HUES48 (cell line): Measurements from ENCODE around the gene FUT8.
"Not testable (repeated sequence)": the region's sequence is repeated elsewhere in the genome, so short reads cannot be mapped to it uniquely, and the experiment has no call there.

ENCODE experiments used
- H3K27ac ChIP-seq: one replicate; pipeline ENCODE4 v1.7.0; 2013; ENCODE audit warnings: low read depth, low read length, inconsistent platforms
- H3K27me3 ChIP-seq: 2 replicates; pipeline ENCODE4 v1.6.1; 2013; ENCODE audit warnings: mild to moderate bottlenecking, low read length; ENCODE audit not compliant: control insufficient read depth, insufficient read depth
- H3K36me3 ChIP-seq: 2 replicates; pipeline ENCODE4 v1.6.1; 2013; ENCODE audit warnings: low read length; ENCODE audit not compliant: control insufficient read depth, insufficient read depth
- H3K4me1 ChIP-seq: 2 replicates; pipeline ENCODE4 v1.6.1; 2013; ENCODE audit warnings: mild to moderate bottlenecking, low read length; ENCODE audit not compliant: control insufficient read depth, insufficient read depth
- H3K4me3 ChIP-seq: 2 replicates; pipeline ENCODE4 v1.5.1; 2013; ENCODE audit warnings: mild to moderate bottlenecking, low read depth, low read length
- H3K9ac ChIP-seq: 2 replicates; pipeline ENCODE4 v1.6.1; 2013; ENCODE audit warnings: mild to moderate bottlenecking, low read depth, low read length, moderate library complexity
- H3K9me3 ChIP-seq: 2 replicates; pipeline ENCODE4 v1.6.1; 2013; ENCODE audit warnings: low read length; ENCODE audit not compliant: control insufficient read depth, insufficient read depth

FUT8 gene

GRCh38 chr14:65453807-65454480 lies 41.4 kb downstream of the FUT8 start:
- Histone ChIP-seq H3K36me3 (0 out of 2 replicates have a peak, but pooled peaks cover 3% of the 10 kb centered on the region), H3K9ac (no peak overlapping the region), H3K27ac (no peak overlapping the region), H3K9me3 (0 out of 2 replicates have a peak, but pooled peaks cover 4% of the 10 kb centered on the region), H3K27me3 (no peaks in the 10 kb centered on the region), H3K4me1 (peaks cover 4% of the 10 kb centered on the region; the same call in 1 of the 2 replicates), H3K4me3 (no peak overlapping the region)

DNA sequence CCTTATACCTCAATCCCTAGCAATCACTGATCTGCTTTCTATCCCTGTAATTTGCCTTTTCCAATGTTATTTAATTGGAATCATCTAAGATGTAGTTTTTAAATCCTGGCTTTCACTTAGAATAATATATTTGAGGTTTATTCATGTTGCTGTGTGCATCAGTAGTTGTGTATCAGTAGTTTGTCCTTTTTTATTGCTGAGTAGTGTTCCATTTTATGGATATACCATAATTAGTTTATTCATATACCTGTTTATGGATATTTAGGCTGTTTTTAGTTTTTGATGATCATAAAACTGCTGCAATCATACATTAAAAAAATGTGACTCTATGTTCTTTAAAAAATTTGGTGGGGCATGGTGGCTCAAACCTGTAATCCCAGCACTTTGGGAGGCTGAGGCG lies 43.7 kb downstream of the FUT8 start:
- Histone ChIP-seq H3K27me3 (no peaks in the 10 kb centered on the region), H3K9me3 (0 out of 2 replicates have a peak, but pooled peaks cover 4% of the 10 kb centered on the region), H3K4me3 (no peak overlapping the region), H3K27ac (no peak overlapping the region), H3K4me1 (no peaks in the 10 kb centered on the region), H3K9ac (no peak overlapping the region), H3K36me3 (0 out of 2 replicates have a peak, but pooled peaks cover 3% of the 10 kb centered on the region)

DNA sequence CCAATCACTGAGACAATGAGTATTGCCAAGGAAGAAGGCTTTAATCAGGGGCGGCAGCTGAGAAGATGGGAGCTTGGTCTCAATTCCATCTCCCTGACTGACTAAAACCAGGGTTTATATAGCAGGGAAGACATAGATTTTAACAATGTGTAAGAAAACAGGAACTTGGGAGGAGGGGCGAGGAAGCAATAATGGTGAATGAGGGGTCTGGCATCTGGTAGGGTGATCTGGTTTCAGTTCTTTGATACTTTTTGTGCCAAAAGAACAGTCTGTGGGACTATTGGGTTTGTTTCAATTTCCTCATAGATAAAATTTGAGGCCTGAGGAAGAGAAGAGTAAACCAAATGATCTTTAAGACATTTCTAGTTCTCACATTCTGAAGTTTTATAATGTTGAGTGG lies 49.2 kb downstream of the FUT8 start:
- no peaks in the 10 kb centered on the region for H3K27me3 ChIP-seq
- no peak overlapping the region for H3K4me3 ChIP-seq
- no peak overlapping the region for H3K9ac ChIP-seq
- no peaks in the 10 kb centered on the region for H3K4me1 ChIP-seq
- no peak overlapping the region for H3K27ac ChIP-seq
- H3K9me3 ChIP-seq = no peaks in the 10 kb centered on the region
- no peaks in the 10 kb centered on the region for H3K36me3 ChIP-seq

- Histone ChIP-seq H3K27me3 (no peaks in the 10 kb centered on the region), H3K27ac (no peak overlapping the region), H3K36me3 (no peaks in the 10 kb centered on the region), H3K9ac (no peak overlapping the region), H3K4me3 (no peak overlapping the region), H3K4me1 (no peaks in the 10 kb centered on the region), H3K9me3 (no peaks in the 10 kb centered on the region)
Measured at GRCh38 chr14:65462411-65462810, 49.9 kb downstream of the FUT8 start.

DNA sequence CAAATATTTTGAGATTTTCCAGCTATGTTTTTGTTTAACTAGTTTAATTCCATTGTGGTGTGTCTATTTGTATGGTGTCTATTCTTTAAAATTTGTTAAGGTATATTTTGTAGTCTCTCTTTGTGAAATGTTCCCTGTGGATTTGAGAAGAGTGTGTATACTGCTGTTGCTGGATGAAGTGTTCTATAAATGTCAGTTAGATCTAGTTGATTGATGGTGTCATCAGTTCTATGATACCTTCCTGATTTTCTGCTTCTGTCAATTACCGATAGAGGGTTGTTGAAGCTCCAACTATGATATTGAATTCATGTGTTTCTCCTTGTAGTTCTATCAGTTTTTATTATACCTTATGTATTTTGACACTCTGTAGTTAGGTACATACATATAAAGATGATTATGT lies 53.1 kb downstream of the FUT8 start:
- Histone ChIP-seq H3K9me3 (no peaks in the 10 kb centered on the region), H3K27ac (no peak overlapping the region), H3K9ac (no peak overlapping the region), H3K4me3 (no peak overlapping the region), H3K4me1 (peaks cover 26% of the 10 kb centered on the region), H3K36me3 (no peaks in the 10 kb centered on the region), H3K27me3 (no peaks in the 10 kb centered on the region)

- H3K4me1 ChIP-seq = peaks cover 45% of the 10 kb centered on the region
- H3K27ac ChIP-seq, H3K36me3 ChIP-seq: not testable (repeated sequence)
Measured at GRCh38 chr14:65467926-65468325, 55.4 kb downstream of the FUT8 start.

GRCh38 chr14:65469903-65470302 lies 57.4 kb downstream of the FUT8 start:
- Histone ChIP-seq H3K27me3 (no peaks in the 10 kb centered on the region), H3K4me3 (no peak overlapping the region), H3K4me1 (peaks cover 45% of the 10 kb centered on the region), H3K9me3 (no peaks in the 10 kb centered on the region), H3K9ac (no peak overlapping the region), H3K36me3 (no peaks in the 10 kb centered on the region), H3K27ac (no peak overlapping the region)

More at GRCh38 chr14:65467926-65468325, 55.4 kb downstream of the FUT8 start:
- not testable (repeated sequence) for H3K9ac ChIP-seq, H3K9me3 ChIP-seq, H3K27me3 ChIP-seq, H3K4me3 ChIP-seq

DNA sequence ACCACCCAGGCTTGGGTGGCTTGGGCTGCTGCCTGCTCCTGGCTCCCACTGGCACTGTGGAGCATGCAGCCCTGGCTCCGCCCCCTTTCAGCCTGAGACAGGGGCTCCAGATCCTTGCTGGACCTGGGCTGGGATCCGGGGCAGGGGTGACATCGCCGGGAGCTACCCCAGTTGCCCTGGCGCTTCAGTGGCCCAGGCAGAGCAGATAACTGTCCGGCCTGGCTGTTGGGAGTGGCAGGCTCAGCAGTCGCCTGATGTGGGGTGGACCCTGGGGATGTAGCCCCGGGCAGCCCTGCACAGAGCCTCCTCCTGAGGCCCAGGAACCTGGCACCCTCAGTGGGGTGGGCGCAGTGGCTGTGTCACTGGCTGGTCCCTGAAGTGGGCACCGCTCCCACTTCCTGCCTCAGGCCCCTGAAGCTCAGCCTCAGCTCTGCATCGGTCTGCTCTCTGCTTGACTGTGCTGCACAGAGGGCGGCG lies 57.9 kb downstream of the FUT8 start:
- no peak overlapping the region for H3K4me3 ChIP-seq
- H3K4me1 ChIP-seq = peaks cover 45% of the 10 kb centered on the region
- H3K9me3 ChIP-seq = no peaks in the 10 kb centered on the region
- H3K36me3 ChIP-seq = no peaks in the 10 kb centered on the region
- no peak overlapping the region for H3K27ac ChIP-seq
- H3K27me3 ChIP-seq = no peaks in the 10 kb centered on the region
- H3K9ac ChIP-seq = no peak overlapping the region

DNA sequence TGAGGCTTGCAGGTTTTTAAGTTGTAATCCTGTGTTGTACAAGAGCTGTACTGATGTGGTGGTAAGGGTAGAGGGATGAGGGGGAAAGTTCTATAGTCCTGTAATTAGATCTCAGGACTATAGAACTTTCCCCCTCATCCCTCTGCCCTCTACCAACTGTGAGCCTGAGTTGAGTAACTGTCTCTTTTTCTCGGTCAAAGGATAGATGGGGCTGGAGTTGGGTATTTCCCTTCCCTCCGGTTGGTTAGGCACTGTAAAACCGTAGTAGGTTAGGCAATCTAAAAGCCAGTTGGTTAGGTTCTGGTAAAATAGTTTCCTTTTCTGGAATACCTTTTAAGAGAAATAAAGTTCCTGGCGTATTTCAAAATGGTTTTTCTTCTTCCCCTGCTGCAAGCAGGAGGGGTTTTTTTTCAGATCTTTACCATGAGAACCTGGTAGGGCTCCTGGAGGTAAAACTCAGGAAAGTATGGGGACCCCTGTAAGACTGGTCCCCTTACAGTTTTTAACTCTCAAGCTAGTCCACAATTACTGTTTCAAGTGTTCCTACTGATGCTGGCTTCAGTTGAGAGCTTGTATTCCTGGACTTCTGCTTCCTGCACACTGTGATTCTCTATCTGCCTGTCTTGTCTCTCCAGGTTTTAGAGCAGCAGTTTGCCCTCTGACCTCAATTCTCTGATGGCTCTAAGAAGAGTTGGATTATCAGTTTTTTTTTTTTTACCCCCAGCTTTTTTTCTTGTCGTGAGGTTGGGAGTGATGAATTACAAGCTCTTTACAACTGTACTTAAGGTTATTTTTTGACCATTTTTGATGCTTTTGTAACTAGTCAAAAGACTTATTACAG lies 58.7 kb downstream of the FUT8 start:
- Histone ChIP-seq H3K4me1 (peaks cover 48% of the 10 kb centered on the region), H3K9ac (no peak overlapping the region), H3K27me3 (no peaks in the 10 kb centered on the region), H3K27ac (peak overlapping the region; percentile 29), H3K4me3 (no peak overlapping the region), H3K9me3 (no peaks in the 10 kb centered on the region), H3K36me3 (no peaks in the 10 kb centered on the region)

DNA sequence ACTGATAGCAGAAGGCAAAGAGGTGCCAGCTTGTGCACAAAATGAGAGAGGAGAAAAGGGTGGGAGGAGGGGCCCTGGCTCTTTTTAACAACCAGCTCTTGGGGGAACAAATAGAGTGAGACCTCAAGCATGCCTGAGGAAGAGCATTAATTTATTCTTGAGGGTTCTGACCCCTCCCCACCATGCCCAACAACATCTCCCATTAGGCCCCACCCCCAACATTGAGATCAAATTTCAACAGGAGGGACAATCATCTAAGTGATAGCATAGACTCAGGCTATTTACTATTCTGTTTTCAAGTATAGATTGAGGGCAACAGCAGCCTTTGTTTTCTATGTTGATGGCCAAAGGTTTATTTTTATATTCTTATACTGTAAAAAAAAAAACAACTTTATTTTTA lies 59.7 kb downstream of the FUT8 start:
- Histone ChIP-seq H3K4me3 (no peak overlapping the region), H3K27me3 (no peaks in the 10 kb centered on the region), H3K9me3 (no peaks in the 10 kb centered on the region), H3K27ac (no peak overlapping the region), H3K9ac (no peak overlapping the region), H3K4me1 (peaks cover 57% of the 10 kb centered on the region), H3K36me3 (no peaks in the 10 kb centered on the region)
